DND-41 (cell line): ENCODE data around the gene TP53.
"Not testable (repeated sequence)": the region's sequence is repeated elsewhere in the genome, so short reads cannot be mapped to it uniquely, and the experiment has no call there.

Experiments used
- ATAC-seq: fragments of 200-7000 bp; cut with Tn5 transposase; 3 replicates; pipeline ENCODE4 v1.9.1; 2021; ENCODE audit warnings: low read depth; ENCODE audit not compliant: insufficient read depth
- DNase-seq: peaks from one replicate; pipeline ENCODE4 v3.0.0-alpha.2; 2020
- H2AFZ ChIP-seq: 2 replicates; pipeline ENCODE4 v1.6.0; 2012; ENCODE audit warnings: low read depth, low read length
- H3K27ac ChIP-seq: 2 replicates; pipeline ENCODE4 v1.5.1; 2012; ENCODE audit warnings: low read length, inconsistent platforms
- H3K27me3 ChIP-seq: fragments of 200-600 bp; sonication (generic); 2 replicates; pipeline ENCODE4 v1.6.0; 2012; ENCODE audit warnings: low read length, mild to moderate bottlenecking, inconsistent platforms; ENCODE audit not compliant: insufficient read depth, poor library complexity
- H3K36me3 ChIP-seq: 2 replicates; pipeline ENCODE4 v1.5.1; 2012; ENCODE audit warnings: low read length, inconsistent platforms; ENCODE audit not compliant: insufficient read depth
- H3K4me1 ChIP-seq: 2 replicates; pipeline ENCODE4 v1.5.1; 2012; ENCODE audit warnings: mild to moderate bottlenecking, low read length; ENCODE audit not compliant: insufficient read depth
- H3K4me2 ChIP-seq: 2 replicates; pipeline ENCODE4 v1.6.0; 2012; ENCODE audit warnings: mild to moderate bottlenecking, moderate library complexity, low read length, inconsistent platforms; ENCODE audit not compliant: insufficient read depth
- H3K4me3 ChIP-seq, 2 experiments: fragments of 200-600 bp in 1 of 2; shearing (Covaris generic) in 1 of 2; 2 replicates each; pipeline ENCODE4 v1.5.1; 2012 to 2016; ENCODE audit warnings: inconsistent platforms in 2 of 2, low read length in 2 of 2, mild to moderate bottlenecking in 2 of 2, low read depth in 1 of 2, moderate library complexity in 1 of 2
- H3K79me2 ChIP-seq: 2 replicates; pipeline ENCODE4 v1.6.0; 2012; ENCODE audit warnings: low read length, inconsistent platforms; ENCODE audit not compliant: insufficient read depth
- H3K9ac ChIP-seq: 2 replicates; pipeline ENCODE4 v1.6.0; 2012; ENCODE audit warnings: low read depth, mild to moderate bottlenecking, inconsistent platforms, low read length, moderate library complexity
- H3K9me3 ChIP-seq: 2 replicates; pipeline ENCODE4 v1.5.1; 2012; ENCODE audit warnings: low read length, moderate library complexity, mild to moderate bottlenecking, inconsistent platforms; ENCODE audit not compliant: insufficient read depth, severe bottlenecking
- H4K20me1 ChIP-seq: 2 replicates; pipeline ENCODE4 v1.6.0; 2012; ENCODE audit warnings: low read length; ENCODE audit not compliant: insufficient read depth
- CTCF ChIP-seq: IDR thresholded peaks from 2 replicates; pipeline ENCODE4 v1.5.1; 2012; ENCODE audit warnings: borderline replicate concordance, low read length, moderate library complexity, mild to moderate bottlenecking; ENCODE audit not compliant: poor library complexity, severe bottlenecking; ENCODE audit errors: extremely low read depth
- EZH2 ChIP-seq: IDR thresholded peaks from 3 replicates; pipeline ENCODE4 v1.6.1; 2012; ENCODE audit warnings: borderline replicate concordance, low read depth, mild to moderate bottlenecking, moderate library complexity, low read length, inconsistent platforms; ENCODE audit not compliant: severe bottlenecking

The TP53 gene

GRCh38 chr17:7626956-7627249, 60.4 kb downstream of the TP53 start:
- H4K20me1 ChIP-seq, result peaks cover 9% of the 10 kb centered on the region
- DNase-seq, result no peak
- peaks cover 20% of the 10 kb centered on the region for H3K4me1 ChIP-seq
- no peaks in the 10 kb centered on the region for H3K9me3 ChIP-seq
- peak overlapping the region; percentile 77 for H3K9ac ChIP-seq
- H3K27me3 ChIP-seq, result no peaks in the 10 kb centered on the region
- H3K4me2 ChIP-seq, result peak overlapping the region; percentile 95
- peak overlapping the region; percentile 72 for H3K27ac ChIP-seq
- no peak for TF ChIP-seq CTCF
- TF ChIP-seq EZH2, result no peak
- H3K79me2 ChIP-seq, result no peaks in the 10 kb centered on the region; the same call in 1 of the 2 replicates
- ATAC-seq, result no peak
- H2AFZ ChIP-seq, result peak overlapping the region; percentile 82
- H3K4me3 ChIP-seq, result peak overlapping the region; percentile 82 to 89; a peak in 3 of 4 replicates
- no peaks in the 10 kb centered on the region for H3K36me3 ChIP-seq

- peaks cover 20% of the 10 kb centered on the region for H3K4me1 ChIP-seq
- H3K9me3 ChIP-seq, result no peaks in the 10 kb centered on the region
- ATAC-seq (no peak), DNase-seq (no peak)
- no peak overlapping the region for H2AFZ ChIP-seq
- no peaks in the 10 kb centered on the region for H3K27me3 ChIP-seq
- H3K36me3 ChIP-seq, result no peaks in the 10 kb centered on the region
- H3K27ac ChIP-seq, result no peak overlapping the region; the same call in 1 of the 2 replicates
- peaks cover 9% of the 10 kb centered on the region for H4K20me1 ChIP-seq
- peak overlapping the region; percentile 95; the same call in 1 of the 2 replicates for H3K4me2 ChIP-seq
- no peak for TF ChIP-seq EZH2
- TF ChIP-seq CTCF, result no peak
- peak overlapping the region; percentile 77; the same call in 1 of the 2 replicates for H3K9ac ChIP-seq
- H3K4me3 ChIP-seq, result 0 out of 4 replicates have a peak overlapping the region, but pooled peaks of 1 of the 2 experiments have one; percentile 82
- no peaks in the 10 kb centered on the region; the same call in 1 of the 2 replicates for H3K79me2 ChIP-seq
Measured at GRCh38 chr17:7626307-7626706, 61.0 kb downstream of the TP53 start.

GRCh38 chr17:7625749-7626148, 61.5 kb downstream of the TP53 start:
- H3K4me1 ChIP-seq, result peaks cover 20% of the 10 kb centered on the region
- ATAC-seq, H3K4me2 ChIP-seq, H4K20me1 ChIP-seq, H3K27ac ChIP-seq, DNase-seq, H3K9me3 ChIP-seq, H3K4me3 ChIP-seq, H2AFZ ChIP-seq, H3K36me3 ChIP-seq, H3K79me2 ChIP-seq, H3K27me3 ChIP-seq, H3K9ac ChIP-seq: not testable (repeated sequence)

GRCh38 chr17:7623661-7624060, 63.6 kb downstream of the TP53 start:
- ATAC-seq (no peak), DNase-seq (no peak)
- no peaks in the 10 kb centered on the region for H3K27me3 ChIP-seq
- H3K9ac ChIP-seq, result no peak overlapping the region
- H3K79me2 ChIP-seq, result no peaks in the 10 kb centered on the region; the same call in 1 of the 2 replicates
- H3K27ac ChIP-seq, result no peak overlapping the region
- peaks cover 20% of the 10 kb centered on the region for H3K4me1 ChIP-seq
- H3K4me2 ChIP-seq, result no peak overlapping the region
- H4K20me1 ChIP-seq, result peaks cover 9% of the 10 kb centered on the region; the same call in 1 of the 2 replicates
- no peaks in the 10 kb centered on the region for H3K9me3 ChIP-seq
- no peak overlapping the region for H2AFZ ChIP-seq
- TF ChIP-seq EZH2 (no peak), CTCF (no peak)
- no peak overlapping the region for H3K4me3 ChIP-seq
- no peaks in the 10 kb centered on the region for H3K36me3 ChIP-seq
